ENCODE data around the gene OGG1.

OGG1 gene

GRCh38 chr3:9749645-9750555 is at the start of gene OGG1:
Gene OGG1, plus strand, starts transcription at chr3:9749952. Its CDS starts 335 bp downstream, at chr3:9750287.
- DNase-seq (ENCODE audit: insufficient read length, low spot score) = peak; percentile 96
- FAIRE-seq = no peak
- TF ChIP-seq POLR2A (IDR thresholded peaks at IDR 0.05; ENCODE audit: low read depth, low read length) = peak; percentile 55

- DNase-seq (ENCODE audit: insufficient read length, low spot score) (no peak), FAIRE-seq (no peak)
- no peak for TF ChIP-seq POLR2A (IDR thresholded peaks at IDR 0.05; ENCODE audit: low read depth, low read length)
These were observed 49.2 kb upstream of the OGG1 start for GRCh38 chr3:9700536-9700935.

GRCh38 chr3:9701006-9701405 is 48.7 kb upstream of the OGG1 start:
- FAIRE-seq (no peak), DNase-seq (ENCODE audit: insufficient read length, low spot score) (no peak)
- TF ChIP-seq POLR2A (IDR thresholded peaks at IDR 0.05; ENCODE audit: low read depth, low read length) = no peak

GRCh38 chr3:9701711-9702110 is 48.0 kb upstream of the OGG1 start:
- FAIRE-seq = no peak
- no peak for TF ChIP-seq POLR2A (IDR thresholded peaks at IDR 0.05; ENCODE audit: low read depth, low read length)
- DNase-seq (ENCODE audit: insufficient read length, low spot score) = no peak

GRCh38 chr3:9703240-9703639 is 46.5 kb upstream of the OGG1 start:
- DNase-seq (ENCODE audit: insufficient read length, low spot score) (no peak), FAIRE-seq (no peak)
- TF ChIP-seq POLR2A (IDR thresholded peaks at IDR 0.05; ENCODE audit: low read depth, low read length) = no peak

GRCh38 chr3:9703736-9704346 is 45.9 kb upstream of the OGG1 start, which contains the start of gene CPNE9:
Gene CPNE9, plus strand, starts transcription at chr3:9703833. Its CDS starts 164 bp downstream, at chr3:9703997.
- no peak for FAIRE-seq
- no peak for DNase-seq (ENCODE audit: insufficient read length, low spot score)

GRCh38 chr3:9704347-9705322 is 45.1 kb upstream of the OGG1 start:
- no peak for TF ChIP-seq POLR2A (IDR thresholded peaks at IDR 0.05; ENCODE audit: low read depth, low read length)
- FAIRE-seq = no peak
- DNase-seq (ENCODE audit: insufficient read length, low spot score) = no peak

More at GRCh38 chr3:9703736-9704346, 45.9 kb upstream of the OGG1 start, which contains the start of gene CPNE9:
- TF ChIP-seq POLR2A (IDR thresholded peaks at IDR 0.05; ENCODE audit: low read depth, low read length) = no peak

- no peak for DNase-seq (ENCODE audit: insufficient read length, low spot score)
- TF ChIP-seq POLR2A (IDR thresholded peaks at IDR 0.05; ENCODE audit: low read depth, low read length) = no peak
- no peak for FAIRE-seq
These were observed 39.5 kb upstream of the OGG1 start for GRCh38 chr3:9710174-9710739.

- no peak for TF ChIP-seq POLR2A (IDR thresholded peaks at IDR 0.05; ENCODE audit: low read depth, low read length)
- DNase-seq (ENCODE audit: insufficient read length, low spot score) = no peak
- no peak for FAIRE-seq
These were observed 37.3 kb upstream of the OGG1 start for GRCh38 chr3:9712415-9712814.

GRCh38 chr3:9713142-9713541 is 36.6 kb upstream of the OGG1 start:
- no peak for FAIRE-seq
- no peak for DNase-seq (ENCODE audit: insufficient read length, low spot score)
- no peak for TF ChIP-seq POLR2A (IDR thresholded peaks at IDR 0.05; ENCODE audit: low read depth, low read length)

GRCh38 chr3:9715136-9715535 is 34.6 kb upstream of the OGG1 start:
- FAIRE-seq (no peak), DNase-seq (ENCODE audit: insufficient read length, low spot score) (no peak)
- no peak for TF ChIP-seq POLR2A (IDR thresholded peaks at IDR 0.05; ENCODE audit: low read depth, low read length)

- no peak for FAIRE-seq
These were observed 33.9 kb upstream of the OGG1 start for GRCh38 chr3:9715764-9716437.

More at GRCh38 chr3:9715764-9716437, 33.9 kb upstream of the OGG1 start:
- peak; percentile 89 for DNase-seq (ENCODE audit: insufficient read length, low spot score)
- no peak for TF ChIP-seq POLR2A (IDR thresholded peaks at IDR 0.05; ENCODE audit: low read depth, low read length)

Measured in H54 (cell line).